GM21576 (cell line): ENCODE results near the gene RPSA.
"Not testable (repeated sequence)": the region's sequence is repeated elsewhere in the genome, so short reads cannot be mapped to it uniquely, and the experiment has no call there.

Experiments
- ATAC-seq: cut with Tn5 transposase; IDR thresholded peaks from one replicate; pipeline ENCODE4 v1.9.1; 2021; ENCODE audit warnings: mild to moderate bottlenecking, moderate library complexity; ENCODE audit not compliant: unreplicated experiment

Gene RPSA

DNA sequence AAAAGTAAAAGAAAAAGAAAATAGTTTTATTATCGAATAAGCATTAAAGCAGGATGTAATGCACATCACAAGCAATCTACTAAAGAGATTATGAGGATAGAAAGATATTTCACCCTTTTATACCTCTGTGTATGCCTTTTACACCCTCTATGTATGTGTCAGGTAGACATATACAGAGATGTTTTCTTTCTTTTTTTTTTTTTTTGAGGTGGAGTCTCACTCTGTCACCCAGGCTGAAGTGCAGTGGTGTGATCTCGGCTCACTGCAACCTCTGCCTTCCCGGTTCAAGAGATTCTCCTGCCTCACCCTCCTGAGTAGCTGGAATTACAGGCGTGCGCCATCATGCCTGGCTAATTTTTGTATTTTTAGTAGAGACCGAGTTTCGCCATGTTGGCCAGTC is 47.4 kb downstream of the RPSA start:
- not testable (repeated sequence) for ATAC-seq

DNA sequence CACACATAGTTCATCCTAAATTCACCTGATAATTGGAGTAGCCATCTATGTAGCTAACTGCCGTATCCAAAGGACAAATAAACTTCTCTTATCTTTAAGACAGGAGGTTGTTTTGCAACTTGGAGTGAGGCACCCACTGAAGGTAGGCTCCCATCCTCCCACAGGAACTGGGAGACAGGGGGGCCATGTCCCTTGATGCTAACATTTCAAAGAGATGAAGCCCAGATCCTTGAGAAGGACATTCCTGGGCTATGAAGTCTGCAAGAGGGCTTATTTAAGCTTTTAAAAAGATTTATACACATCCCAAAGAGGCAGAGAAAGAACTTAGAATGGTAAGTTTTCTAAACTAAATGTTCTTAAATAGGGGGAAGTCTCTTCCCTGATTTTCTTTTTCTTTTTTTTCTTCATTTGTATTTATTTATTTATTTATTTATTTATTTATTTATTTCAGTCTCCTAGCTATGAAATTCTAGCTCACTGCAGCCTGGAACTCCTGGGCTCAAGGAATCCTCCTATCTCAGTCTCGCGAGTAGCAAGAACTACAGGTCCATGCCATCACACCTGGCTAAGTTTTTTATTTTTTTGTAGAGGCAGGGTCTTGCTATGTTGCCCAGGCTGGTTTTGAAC is 48.2 kb downstream of the RPSA start:
- no peak for ATAC-seq

DNA sequence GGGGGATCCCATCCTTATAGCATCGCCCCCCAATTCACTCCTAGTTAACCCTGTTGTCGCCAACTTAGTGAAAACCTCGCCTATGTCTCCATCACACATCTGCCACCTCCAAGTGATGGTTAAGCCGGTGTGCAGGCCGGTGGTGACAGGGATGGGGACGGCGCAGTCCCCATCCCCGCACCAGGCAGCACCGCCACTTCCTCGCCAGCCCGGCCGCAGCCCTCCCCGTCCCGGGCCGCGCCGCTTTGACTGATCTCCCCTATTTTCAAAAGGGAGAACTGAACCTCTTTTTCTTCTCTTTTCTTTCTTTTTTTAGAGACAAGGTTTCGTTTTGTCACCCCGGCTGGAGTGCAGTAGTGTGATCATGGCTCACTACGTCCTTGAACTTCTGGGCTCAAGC is 49.6 kb downstream of the RPSA start:
- no peak for ATAC-seq

DNA sequence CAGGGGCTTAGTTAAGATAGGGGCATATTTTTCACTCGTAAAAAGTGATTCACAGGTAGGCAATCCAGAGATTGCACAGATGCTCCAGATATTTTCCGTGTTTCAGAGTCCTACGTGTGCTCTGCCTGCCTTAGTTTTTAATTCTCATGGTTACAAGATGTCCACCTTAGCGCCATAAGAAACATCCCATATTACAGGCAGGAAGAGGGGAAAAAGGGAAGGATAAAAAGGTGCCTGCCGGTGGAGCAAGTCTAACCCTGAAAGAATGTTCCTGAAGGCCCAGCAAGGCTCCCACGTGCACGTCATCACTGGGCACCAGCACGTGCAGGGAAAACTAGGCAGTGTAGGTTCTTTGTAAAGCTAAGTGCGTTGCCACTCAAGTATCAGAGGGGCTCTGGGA is 50.8 kb downstream of the RPSA start:
- ATAC-seq, result no peak

DNA sequence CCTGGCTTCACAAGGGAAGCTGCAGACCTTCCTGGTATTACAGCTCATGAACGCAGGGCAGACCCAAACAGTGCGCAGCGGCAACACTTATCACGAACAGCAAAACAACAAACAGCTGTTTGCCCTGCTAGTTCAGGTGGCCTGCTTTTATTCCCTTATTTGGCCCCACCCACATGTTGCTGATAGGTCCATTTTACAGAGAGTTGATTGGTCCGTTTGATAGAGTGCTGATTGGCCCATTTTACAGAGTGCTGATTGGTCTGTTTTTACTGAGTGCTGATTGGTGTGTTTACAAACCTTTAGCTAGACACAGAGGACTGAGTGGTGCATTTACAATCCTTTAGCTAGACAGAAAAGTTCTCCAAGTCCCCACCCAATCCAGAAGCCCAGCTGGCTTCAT is 52.1 kb downstream of the RPSA start:
- not testable (repeated sequence) for ATAC-seq

DNA sequence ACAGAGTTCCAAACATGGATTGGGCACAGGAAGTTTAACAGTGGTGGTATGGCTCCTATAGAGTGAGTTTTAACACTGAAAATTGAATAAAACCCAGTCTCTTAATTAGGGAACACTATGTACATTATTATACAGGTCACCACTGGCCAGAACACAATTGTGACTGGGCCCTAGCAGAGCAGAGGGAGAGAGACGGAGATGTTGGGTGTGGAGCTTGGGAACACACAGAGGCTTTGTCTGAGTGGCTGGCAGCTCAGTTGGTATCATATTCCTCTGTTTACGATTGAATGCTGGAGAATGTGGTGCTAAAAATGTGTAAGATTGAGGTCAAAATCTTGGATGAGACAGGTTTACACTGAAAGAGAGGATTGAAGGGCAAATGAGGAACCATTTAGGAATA is 54.2 kb downstream of the RPSA start:
- ATAC-seq, result no peak
